HG02943 (cell line): ENCODE data around the gene OR5B12.
"Not testable (repeated sequence)": the region's sequence is repeated elsewhere in the genome, so short reads cannot be mapped to it uniquely, and the experiment has no call there.

Experiments used
- ATAC-seq: cut with Tn5 transposase; IDR thresholded peaks from one replicate; pipeline ENCODE4 v1.9.1; 2021; ENCODE audit warnings: mild to moderate bottlenecking, low read depth, moderate library complexity; ENCODE audit not compliant: unreplicated experiment

The OR5B12 gene

DNA sequence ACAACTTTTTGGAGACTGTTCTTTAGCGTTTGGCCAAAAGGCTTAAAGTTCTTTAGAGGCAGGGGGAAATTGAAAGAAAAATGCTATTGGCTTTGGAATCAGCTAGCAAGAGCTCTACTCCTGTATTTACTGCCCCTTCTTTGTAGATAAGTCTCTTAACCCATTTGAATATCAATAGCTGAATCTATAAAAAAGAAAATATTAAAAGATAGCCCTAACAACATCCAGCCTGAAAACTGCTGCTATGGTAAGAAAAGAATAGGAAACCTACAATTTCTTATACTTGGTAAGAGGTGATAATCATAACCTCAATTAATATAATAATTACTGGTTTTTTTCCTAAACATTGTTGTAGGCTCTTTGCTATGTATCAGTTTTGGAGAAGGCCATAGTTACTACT, at the start of gene OR5B12:
Gene OR5B12 (minus strand): TSS at position 101 of the 400 bp plus-strand sequence. CDS start 2,085 bp downstream, outside the sequence.
- no peak for ATAC-seq

DNA sequence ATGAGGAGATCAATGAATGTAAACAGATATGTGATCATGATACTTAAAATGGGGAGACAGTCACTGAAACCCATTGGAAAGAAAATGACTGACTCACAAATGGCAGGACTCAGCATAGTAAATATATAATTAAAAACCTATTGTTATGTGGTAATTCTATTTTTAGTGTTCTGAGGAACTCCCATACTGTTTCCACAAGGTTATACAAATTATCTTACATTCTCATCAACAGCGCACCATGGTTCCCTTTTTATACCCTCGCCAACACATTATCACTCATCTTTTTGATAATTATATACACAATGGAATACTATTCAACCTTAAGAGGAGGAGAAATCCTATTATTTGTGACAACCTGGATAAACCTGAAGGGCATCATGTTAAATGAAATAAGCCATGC, 48.8 kb upstream of the OR5B12 start:
- ATAC-seq: no peak

DNA sequence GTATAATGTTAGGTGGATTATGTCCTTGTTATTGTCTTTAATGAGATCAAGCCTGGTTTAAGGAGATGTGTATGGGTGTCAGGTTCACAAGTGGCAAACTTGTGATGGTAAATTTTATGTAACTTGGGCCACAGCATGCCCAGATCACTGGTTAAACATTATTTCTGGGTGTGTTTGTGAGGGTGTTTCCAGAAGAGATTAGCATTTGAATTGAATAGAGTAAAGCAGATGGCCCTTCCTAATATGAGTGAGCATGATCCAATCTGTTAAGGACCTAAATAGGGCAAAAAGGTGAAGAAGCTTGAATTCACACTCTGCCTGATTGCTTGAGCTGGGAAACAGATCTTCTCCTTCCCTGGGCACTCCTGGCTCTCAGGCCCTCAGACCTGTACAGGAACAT, 45.1 kb upstream of the OR5B12 start:
- ATAC-seq: no peak

DNA sequence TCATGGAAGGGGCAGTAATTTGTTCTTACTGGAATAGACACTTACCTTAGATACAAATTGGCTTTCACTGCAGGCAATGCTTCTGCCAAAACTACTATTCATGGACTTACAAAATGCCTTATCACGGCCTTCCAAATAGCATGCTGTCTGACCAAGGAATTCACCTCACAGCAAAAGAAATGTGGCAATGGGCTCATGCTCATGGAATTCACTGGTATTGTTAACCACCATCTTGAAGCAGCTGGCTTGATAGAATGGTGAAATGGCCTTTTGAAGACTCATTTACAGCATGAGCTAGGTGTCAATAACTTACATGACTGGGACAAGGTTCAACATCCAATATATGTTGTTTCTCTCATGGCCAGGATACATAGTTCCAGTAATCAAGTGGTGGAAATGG, 43.9 kb upstream of the OR5B12 start:
- ATAC-seq: no peak

DNA sequence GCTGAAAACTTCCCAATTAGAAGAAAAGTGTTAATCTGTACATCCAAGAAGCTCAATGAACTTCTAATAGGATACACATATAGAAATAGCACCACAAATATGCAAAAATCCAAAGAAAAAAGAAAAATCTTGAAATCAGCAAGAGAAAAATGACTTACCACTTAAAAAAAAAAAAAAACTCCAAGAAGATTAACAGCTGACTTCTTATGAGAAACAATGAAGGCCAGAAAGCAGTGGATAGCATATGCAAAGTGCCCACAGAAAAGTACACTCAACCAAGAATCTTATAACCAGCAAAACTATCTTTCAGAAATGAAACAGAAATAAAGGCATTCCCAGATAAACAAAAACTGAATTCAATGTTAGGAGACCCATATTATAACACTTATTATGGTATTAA, 29.9 kb upstream of the OR5B12 start:
- ATAC-seq: no peak

DNA sequence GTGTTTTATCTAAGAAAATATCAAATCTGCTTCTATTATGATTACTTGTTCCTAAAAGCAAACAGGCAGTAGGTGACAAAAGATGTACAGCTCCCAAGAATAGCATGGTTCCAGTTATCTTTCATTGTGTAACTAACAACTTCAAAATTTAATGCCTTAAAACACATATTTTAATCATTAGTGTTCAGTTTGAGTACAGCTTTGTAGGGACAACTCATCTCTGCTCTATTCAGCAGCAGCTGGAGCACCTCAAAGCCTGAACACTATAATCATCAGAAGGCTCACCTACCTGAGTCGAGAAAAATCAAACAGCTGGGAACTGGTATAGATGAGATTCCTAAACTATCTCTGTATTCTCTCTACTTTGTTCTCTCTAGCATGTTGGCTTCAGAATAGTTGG, 24.3 kb upstream of the OR5B12 start:
- ATAC-seq: no peak

DNA sequence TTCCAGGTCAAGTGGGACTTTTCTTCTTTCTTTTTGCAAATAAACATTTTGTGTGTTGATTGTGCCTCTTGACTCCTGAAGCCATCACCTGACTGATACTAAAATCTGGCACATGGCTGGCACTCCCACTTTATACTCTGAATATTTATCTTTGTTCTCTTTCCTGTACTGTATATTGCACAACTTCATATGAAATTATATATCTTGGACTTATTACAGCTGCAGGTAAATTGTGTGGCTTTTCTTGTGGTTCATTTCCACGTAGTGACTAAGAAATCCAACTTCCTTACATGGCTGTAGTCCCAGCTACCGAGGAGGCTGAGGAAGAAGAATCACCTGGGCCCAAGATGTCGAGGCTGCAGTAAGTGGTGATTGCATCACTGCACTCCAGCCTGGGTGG, 23.7 kb upstream of the OR5B12 start:
- ATAC-seq: no peak

DNA sequence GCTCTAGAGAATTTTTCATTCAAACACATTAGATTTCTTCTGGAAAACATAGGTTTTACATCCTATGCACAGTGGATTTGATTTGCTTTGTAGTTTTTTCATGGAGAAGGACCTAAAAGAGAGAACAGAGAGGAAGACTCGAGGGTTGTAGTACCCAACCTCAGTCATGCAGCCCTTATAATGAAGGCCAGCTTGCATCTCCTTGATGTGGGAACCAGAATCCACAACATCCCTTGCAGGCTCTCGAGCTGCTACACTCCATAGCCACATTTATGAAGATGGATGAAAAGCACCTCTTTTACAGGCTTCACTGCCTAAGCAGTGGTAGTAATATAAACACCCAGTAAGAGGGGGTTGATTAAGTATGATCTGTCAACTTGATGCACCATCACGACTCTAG, 9.5 kb upstream of the OR5B12 start:
- ATAC-seq: no peak

DNA sequence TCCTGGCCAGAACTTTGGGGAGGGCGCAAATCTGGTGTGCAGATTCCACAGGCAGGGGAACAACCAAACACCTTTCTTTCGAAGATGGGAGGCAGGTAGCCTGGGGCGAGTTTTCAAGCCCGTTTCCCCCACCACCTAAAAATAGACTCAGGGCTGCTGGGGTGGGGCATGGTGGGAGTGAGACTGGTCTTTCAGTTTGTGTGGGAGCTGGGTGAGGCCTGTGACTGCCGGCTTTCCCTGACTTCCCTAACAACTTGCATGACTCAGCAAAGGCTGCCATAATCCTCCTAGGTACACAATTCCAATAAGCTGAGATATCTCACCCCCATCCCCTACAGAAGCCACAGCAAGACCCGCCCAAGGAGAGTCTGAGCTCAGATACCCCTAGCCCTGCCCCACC, 4.3 kb upstream of the OR5B12 start:
- no peak for ATAC-seq

DNA sequence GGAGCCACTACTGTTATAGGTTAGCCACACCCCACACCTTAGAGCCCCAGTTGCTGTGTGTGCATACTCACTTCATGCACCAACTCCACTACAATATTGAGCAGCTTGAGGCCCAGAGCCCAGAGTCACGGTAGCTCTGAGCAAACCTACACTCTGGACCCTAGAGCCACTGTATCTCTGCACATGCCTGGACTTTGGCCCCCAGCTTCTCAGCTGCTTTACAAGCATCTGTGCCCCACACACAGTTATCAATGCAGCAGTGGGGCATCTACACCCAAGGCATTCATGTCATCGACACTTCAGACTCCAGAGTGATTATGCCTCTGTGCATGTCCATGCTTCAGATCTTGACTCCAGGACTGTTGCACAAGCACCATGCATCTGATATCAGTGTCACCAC, 2.3 kb upstream of the OR5B12 start:
- no peak for ATAC-seq

DNA sequence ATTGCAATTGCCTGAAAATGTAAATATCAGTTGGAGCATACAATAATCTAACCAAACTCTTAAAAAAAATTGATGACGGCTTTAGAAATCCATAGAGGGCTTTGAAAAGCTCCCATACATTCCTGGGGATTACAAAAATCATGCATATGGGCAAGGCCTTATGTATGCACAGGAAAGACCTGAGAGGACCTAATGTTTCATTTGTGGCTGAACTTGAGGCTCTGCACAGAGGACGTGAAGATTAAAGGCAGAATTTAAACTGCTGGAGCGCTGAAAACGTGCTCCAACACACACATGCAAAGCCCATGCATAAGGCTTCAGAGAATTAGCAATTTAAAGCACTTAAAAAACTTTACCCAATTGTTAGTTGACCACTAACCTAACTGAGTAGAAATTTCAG, 3.5 kb downstream of the OR5B12 start:
- ATAC-seq: no peak

DNA sequence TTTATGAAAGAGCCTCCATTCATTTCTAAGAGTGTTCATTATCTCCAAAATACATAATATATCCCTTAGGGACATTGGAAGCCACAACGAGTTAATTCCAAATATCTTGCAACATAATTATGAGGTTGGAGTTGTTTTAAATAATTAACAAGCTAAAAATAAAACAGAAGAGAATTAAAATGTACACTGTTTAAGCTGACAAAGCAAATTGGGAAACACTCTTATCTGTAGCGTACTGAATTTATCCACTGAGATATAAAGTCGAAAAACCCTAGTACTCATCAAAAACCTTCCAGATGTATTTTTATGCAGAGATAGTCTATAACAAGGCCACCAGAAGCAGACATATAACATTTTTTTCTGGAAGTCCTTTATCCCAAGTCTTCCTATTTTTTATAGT, 7.8 kb downstream of the OR5B12 start:
- ATAC-seq: no peak

DNA sequence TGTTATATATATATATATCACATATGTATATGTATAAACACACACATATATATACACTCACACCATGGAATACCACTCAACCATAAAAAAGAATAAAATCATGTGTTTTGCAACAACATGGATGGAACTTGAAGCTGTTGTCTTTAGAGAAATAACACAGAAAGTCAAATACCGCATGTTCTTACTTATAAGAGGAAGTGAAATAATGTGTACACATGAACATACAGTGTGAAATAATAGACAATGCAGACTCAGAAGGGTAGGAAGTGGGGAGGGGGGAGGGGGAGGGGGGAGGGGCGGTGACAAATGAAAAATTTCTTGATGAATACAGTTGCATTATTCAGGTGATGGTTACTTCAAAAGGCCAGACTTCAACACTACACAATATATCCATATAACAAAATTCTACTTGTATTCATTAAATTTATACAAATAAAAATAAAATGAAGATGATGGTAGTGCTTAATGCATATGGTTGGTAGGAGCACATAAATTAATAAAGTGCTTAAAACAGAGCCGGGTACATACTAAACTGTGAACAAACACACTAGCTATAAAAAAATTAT, 8.3 kb downstream of the OR5B12 start:
- ATAC-seq: no peak

DNA sequence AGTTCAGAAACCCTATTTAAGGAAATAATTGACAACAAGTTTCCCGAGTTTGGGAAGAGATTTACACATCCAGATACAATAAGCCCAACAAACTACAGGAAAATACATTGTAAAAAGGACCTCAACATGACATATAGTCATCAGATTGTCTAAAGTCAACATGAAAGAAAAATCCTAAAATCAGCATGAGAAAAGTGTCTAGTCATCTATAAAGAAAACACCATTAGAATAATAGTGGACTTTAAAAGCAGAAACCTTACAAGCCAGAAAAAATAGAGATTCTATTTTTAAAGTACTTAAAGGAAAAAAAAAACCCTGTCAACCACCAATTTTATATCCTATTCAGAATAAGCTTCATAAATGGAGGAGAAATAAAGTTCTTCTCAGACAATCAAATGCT, 12.8 kb downstream of the OR5B12 start:
- ATAC-seq: no peak

DNA sequence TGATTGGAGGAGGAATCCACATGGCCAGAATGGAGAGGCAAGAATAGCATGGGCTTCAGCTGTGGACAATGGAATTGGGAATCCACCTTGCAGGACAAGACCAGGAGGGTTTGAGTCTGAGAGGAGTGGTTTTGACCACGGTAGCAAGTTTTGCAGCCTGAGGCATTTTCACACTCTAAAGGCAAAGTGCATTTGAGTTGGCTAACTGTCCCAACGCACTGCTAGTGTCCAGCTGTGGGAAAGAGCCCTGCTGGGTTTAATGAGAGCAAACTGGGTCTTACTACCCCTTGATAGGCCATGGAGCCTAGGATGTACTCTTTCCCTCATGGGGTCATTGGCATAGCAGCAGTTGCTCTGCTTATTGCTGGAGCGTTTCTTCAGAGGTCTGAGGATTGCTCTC, 14.0 kb downstream of the OR5B12 start, which contains the start of gene OR5B2:
Gene OR5B2 (minus strand): TSS at position 101 of the 400 bp plus-strand sequence. CDS start 4,860 bp downstream, outside the sequence.
- no peak for ATAC-seq

DNA sequence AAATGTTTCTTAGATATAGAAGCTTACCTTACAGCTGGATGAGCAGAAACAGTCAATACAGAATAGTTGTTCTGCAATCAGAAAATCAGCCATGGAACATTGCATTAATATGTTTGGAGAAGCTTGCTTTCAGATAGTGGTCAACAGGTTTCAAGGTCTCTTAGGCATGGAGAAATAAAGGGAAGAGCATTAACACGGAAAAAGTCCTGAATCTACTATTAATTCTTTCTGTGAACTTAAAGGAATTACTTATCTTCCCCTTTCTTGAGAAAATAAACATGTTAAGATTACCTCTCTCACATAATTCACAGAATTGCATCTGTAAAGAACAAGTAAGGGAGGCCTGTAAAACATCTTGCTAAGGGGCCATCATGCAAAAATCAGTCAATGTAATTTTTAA, 35.3 kb downstream of the OR5B12 start, which contains the start of gene OR5B3:
Gene OR5B3 (minus strand): TSS at position 101 of the 400 bp plus-strand sequence. CDS start 3,465 bp downstream, outside the sequence.
- ATAC-seq: no peak

DNA sequence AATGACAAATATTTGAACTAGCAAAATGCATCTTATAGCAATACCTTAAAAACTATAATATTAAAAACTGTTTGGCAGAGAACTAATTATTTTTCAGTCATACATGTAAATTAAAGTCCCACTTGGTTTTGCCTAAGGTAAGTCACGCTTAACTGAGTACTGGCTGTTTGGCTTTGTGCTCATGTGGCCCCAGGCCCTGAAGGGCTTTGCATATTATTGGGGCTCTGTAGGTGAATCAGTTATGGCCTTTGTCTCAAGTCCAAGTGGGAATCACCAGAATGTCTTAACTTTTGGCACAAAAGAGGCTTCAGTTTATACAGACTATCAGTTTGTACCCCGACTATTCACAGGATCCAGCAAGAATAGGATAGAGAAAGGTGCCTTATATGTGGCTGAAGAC, 42.4 kb downstream of the OR5B12 start:
- not testable (repeated sequence) for ATAC-seq

DNA sequence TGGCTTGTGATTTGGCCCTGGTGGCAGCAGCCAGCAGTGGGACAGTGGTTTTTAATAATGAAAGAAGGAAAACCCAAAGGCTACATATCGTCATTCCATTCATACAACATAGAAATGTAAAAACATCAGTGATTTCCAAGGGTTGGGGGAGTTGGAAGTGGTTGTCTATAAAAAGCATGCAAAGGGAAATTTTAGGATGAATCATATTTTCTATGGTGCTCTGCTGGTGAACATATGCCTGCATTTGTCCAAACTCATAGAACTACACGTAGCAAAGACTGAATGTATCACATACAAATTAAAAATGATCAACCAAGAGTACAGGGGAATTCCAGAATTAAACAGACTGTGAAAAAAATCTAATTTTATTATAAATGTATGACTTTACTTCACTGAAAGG, 46.5 kb downstream of the OR5B12 start:
- no peak for ATAC-seq

DNA sequence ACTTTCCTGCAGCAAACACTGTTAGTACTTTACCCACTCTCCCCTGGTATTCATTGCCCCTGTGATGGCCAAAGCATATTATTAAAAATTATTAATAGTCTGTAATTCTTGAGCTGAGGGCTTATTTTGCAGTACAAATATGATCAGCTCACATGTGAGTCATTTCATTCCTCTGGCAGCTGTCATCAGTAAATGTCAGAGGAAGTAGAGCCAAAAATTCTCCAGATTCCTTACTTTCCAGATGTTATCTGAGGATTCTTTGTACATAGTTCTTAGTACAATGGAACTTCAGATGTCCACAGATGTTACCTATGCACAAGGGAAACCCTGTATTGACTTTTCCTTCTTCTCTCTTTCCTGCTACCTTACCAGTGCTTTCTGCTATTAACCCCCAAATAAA, 47.8 kb downstream of the OR5B12 start:
- ATAC-seq: no peak

DNA sequence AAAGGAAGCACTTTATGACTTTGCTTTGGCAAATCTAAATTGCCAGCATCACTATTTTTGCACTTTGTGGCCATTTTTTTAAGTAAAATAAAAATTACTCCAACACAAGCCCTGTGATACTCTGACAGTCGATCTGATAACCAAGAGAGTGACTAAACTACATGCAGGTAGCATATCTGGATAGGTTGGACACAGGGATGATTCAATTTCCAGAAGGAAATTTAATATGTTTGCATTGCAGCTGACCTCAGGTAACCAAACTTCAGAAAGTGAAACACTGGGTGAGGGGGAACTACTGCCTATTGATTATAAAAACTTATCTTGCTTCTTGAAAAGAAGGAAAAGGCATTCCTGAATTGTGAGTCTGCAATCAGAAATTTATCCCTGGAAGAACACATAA, 49.3 kb downstream of the OR5B12 start:
- no peak for ATAC-seq

DNA sequence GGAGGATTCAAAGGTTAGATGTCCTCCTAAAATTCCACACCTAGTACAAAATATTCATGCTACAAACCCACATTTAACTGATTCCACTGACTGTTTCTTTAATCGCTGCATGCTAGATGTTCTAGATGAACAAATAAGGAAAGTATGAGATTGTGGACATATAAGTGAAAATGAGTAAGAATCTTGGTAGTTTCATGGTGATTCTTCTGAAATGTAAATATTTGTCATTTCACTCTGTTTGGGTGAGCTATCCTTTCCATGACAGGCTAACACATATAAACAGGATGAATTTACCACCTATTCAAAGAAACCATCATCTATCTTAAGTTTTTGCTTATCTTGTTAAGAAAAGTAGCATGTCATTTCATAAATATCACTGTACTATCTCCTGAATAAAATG, 50.2 kb downstream of the OR5B12 start:
- no peak for ATAC-seq

DNA sequence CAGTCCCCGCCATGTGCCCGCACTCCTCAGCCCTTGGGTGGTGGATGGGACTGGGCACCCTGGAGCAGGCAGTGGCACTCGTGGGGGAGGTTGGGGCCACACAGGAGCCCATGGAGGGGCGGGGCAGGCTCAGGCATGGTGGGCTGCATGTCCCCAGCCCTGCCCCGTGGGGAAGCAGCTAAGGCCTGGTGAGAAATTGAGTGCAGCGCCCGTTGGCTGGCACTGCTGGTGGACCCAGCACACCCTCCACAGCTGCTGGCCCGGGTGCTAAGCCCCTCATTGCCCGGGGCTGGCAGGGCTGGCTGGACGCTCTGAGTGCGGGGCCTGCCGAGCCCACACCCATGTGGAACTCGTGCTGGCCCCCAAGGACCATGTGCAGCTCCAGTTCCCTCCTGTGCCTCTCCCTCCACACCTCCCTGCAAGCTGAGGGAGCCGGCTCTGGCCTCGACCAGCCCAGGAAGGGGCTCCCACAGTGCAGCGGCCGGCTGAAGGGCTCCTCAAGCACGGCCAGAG, 51.4 kb downstream of the OR5B12 start:
- ATAC-seq: no peak
